ENCODE results near the gene ABCA5. TPM values are rescaled to one million over a fixed set of nuclear protein-coding genes. Genes with fewer than 3 reads are reported as not detected.

ABCA5 gene
- total and polyA plus RNA-seq, 7 donors, result 8.7 to 81.5 (median 54.9) TPM

DNA sequence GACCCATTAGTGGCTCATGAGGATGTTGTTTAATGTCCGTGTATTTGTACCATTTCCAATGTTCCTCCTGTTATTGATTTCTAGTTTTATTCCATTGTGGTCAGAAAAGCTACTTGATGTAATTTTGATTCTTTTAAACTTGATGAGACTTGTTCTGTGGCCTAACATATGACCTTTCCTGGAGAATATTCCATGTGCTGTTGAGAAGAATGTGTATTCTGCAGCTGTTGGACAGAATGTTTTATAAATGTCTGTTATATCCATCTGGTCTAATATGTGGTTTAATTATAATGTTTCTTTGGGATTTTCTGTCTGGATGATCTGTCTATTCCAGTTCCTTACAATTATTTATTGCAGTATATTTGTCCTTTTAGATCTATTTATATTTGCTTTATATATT is 95.4 kb downstream of the ABCA5 start:
- H3K4me1 ChIP-seq, result no peaks in the 10 kb centered on the region
- 75 to 91% (median 76%) methylated on average over 1 of the region's 1 CpG for WGBS, 3 donors
- intact Hi-C loops (cut with DNase I), result loop anchor here in 1 of 2 donors (10.0 kb wide), 1 partner anchor 457 kb away; no protein-coding TSS in a partner anchor

DNA sequence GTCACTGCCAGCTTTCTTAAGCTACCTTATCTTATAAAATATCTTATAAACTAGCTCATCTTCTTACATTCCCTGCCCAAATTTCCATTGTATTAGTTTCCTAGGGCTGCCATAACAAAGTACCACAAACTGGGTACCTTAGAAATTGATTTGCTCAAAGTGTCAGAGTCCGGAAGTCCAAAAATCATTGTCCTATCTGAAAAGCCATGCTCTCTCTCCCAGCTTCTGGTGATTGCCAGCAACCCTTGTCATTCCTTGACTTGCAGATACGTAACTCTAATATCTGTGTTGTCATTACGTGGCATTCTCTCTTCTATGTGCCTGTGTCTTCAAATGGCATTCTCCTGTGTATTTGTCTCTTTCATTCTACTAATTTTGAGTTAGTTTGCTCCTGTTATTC is 96.0 kb downstream of the ABCA5 start:
- H3K9me3 ChIP-seq, result peaks cover 12% of the 10 kb centered on the region
- H3K4me1 ChIP-seq, result no peaks in the 10 kb centered on the region
- no peak overlapping the region for H3K4me3 ChIP-seq
- no peaks in the 10 kb centered on the region for H3K27me3 ChIP-seq (ENCODE audit: insufficient read depth in 3 of 3, low read length in 2 of 3)
- ATAC-seq (peak in 1 of 4 donors; percentile 6), DNase-seq (no peak)
- peaks cover 0 to under 1% of the 10 kb centered on the region in 2 donors for H3K36me3 ChIP-seq (ENCODE audit: insufficient read depth in 1 of 2, low read depth in 1 of 2)
- TF ChIP-seq, protein P1, sequence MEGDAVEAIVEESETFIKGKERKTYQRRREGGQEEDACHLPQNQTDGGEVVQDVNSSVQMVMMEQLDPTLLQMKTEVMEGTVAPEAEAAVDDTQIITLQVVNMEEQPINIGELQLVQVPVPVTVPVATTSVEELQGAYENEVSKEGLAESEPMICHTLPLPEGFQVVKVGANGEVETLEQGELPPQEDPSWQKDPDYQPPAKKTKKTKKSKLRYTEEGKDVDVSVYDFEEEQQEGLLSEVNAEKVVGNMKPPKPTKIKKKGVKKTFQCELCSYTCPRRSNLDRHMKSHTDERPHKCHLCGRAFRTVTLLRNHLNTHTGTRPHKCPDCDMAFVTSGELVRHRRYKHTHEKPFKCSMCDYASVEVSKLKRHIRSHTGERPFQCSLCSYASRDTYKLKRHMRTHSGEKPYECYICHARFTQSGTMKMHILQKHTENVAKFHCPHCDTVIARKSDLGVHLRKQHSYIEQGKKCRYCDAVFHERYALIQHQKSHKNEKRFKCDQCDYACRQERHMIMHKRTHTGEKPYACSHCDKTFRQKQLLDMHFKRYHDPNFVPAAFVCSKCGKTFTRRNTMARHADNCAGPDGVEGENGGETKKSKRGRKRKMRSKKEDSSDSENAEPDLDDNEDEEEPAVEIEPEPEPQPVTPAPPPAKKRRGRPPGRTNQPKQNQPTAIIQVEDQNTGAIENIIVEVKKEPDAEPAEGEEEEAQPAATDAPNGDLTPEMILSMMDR (IDR thresholded peaks at IDR 0.05), result no peak
- WGBS, 3 donors, result 84 to 95% (median 85%) methylated on average over 3 of the region's 3 CpGs
- intact Hi-C loops (cut with DNase I), result loop anchor here in 1 of 2 donors (10.0 kb wide), 1 partner anchor 456 kb away; no protein-coding TSS in a partner anchor
- no peak overlapping the region for H3K27ac ChIP-seq

More for the DNA sequence above, 95.4 kb downstream of the ABCA5 start:
- Histone ChIP-seq H3K4me3 (no peak overlapping the region), H3K9me3 (peaks cover 12% of the 10 kb centered on the region), H3K36me3 (ENCODE audit: insufficient read depth in 1 of 2, low read depth in 1 of 2) (no peaks in the 10 kb centered on the region), H3K27me3 (ENCODE audit: insufficient read depth in 3 of 3, low read length in 2 of 3) (no peaks in the 10 kb centered on the region), H3K27ac (no peak overlapping the region)
- TF ChIP-seq, protein P1 (IDR thresholded peaks at IDR 0.05), result no peak
- ATAC-seq (no peak), DNase-seq (no peak)

DNA sequence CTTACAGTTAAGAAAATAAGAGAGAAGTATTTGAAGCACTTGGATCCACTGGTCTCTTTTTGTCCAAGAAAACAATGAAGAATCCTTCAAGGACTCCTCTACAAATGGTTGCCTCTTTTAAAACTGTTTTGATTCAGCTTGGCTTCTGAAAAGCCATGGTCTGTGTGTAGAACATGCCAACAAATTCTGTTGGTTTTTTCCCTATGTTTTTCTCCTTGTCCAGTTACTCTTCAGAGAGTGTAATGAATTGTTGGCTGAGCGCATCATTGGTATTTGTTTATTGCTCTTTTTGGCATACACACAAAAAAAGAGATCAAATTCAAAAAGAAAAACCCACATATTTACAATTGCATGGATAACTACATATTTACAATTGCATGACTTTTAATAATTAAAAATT is 98.4 kb downstream of the ABCA5 start, which contains the start of gene ABCA10:
Gene ABCA10 (minus strand): TSS at position 249 of the 400 bp plus-strand sequence. CDS start 3,466 bp downstream, outside the sequence.
- H3K27ac ChIP-seq, result no peak within 1 kb of the TSS
- intact Hi-C loops (cut with DNase I), result no loop called here
- TF ChIP-seq, protein P1 (IDR thresholded peaks at IDR 0.05), result no peak
- peaks cover 0 to 18% of the 10 kb centered on the region in 2 donors for H3K36me3 ChIP-seq (ENCODE audit: insufficient read depth in 1 of 2, low read depth in 1 of 2)
- ATAC-seq (no peak), DNase-seq (no peak)
- peak within 1 kb of the TSS; percentile 47 for H3K4me3 ChIP-seq
- peaks cover 10% of the 10 kb centered on the region for H3K9me3 ChIP-seq
- WGBS, 3 donors, result 64 to 92% (median 82%) methylated on average over 1 of the region's 1 CpG
- no peaks in the 10 kb centered on the region for H3K4me1 ChIP-seq
- H3K27me3 ChIP-seq (ENCODE audit: insufficient read depth in 3 of 3, low read length in 2 of 3), result no peaks in the 10 kb centered on the region

DNA sequence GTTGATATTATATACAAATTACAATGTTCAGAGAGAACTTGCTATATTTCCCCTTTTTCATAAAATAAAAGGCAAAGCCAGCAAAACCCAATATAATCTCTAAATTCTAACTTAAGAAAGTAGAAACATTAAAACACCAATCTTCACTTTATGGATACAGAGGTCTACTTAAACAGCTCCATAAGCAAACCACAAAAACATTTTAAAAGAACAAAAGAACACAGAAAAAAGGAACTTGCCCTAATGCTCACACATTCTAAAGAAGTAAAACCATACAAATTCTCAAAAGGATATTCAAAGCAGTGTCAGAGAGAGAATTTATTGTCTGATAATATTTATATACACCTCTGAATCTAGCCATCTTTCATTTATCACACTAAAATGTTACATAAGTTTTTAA is 98.9 kb downstream of the ABCA5 start:
- H3K4me1 ChIP-seq, result no peaks in the 10 kb centered on the region
- DNase-seq, result no peak
- intact Hi-C loops (cut with DNase I), result no loop called here
- peaks cover 0 to 24% of the 10 kb centered on the region in 2 donors for H3K36me3 ChIP-seq (ENCODE audit: insufficient read depth in 1 of 2, low read depth in 1 of 2)
- H3K27me3 ChIP-seq (ENCODE audit: insufficient read depth in 3 of 3, low read length in 2 of 3), result no peaks in the 10 kb centered on the region
- H3K9me3 ChIP-seq, result peaks cover 6% of the 10 kb centered on the region
- TF ChIP-seq, protein P1 (IDR thresholded peaks at IDR 0.05), result no peak
- peak overlapping the region; percentile 47 for H3K4me3 ChIP-seq
- ATAC-seq, result no peak
- H3K27ac ChIP-seq, result no peak overlapping the region

DNA sequence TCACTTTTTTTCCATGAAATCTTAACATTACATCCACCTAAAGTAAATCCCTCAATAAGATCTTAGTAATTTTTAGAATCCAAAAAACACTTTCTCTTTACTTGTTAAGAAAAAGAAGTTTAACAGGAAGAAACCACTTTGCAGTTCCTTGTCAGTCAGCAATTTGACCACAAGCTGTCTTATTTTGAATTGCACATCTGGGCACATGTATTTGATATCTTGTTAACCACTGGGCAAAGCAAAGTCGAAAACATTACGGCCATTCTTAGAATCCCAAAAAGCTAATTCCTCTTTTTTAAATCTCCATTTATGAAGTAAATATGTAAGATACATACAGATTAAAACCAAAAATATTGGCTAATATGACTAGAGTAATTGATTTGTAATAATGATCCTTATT is 99.4 kb downstream of the ABCA5 start:
- H3K36me3 ChIP-seq (ENCODE audit: insufficient read depth in 1 of 2, low read depth in 1 of 2), result peaks cover 0 to 29% of the 10 kb centered on the region in 2 donors
- no peaks in the 10 kb centered on the region for H3K4me1 ChIP-seq
- peaks cover 1% of the 10 kb centered on the region for H3K9me3 ChIP-seq
- ATAC-seq, result no peak
- no peak for DNase-seq
- WGBS, 3 donors, result 74 to 86% (median 80%) methylated on average over 2 of the region's 2 CpGs
- TF ChIP-seq, protein P1 (IDR thresholded peaks at IDR 0.05), result no peak
- H3K27me3 ChIP-seq (ENCODE audit: insufficient read depth in 3 of 3, low read length in 2 of 3), result no peaks in the 10 kb centered on the region
- peak overlapping the region; percentile 47 for H3K4me3 ChIP-seq
- intact Hi-C loops (cut with DNase I), result no loop called here
- H3K27ac ChIP-seq, result no peak overlapping the region
